Upper lobe of left lung (tissue), 6 donors: ENCODE results near the gene ASB13. TPM values are rescaled to one million over a fixed set of nuclear protein-coding genes. Genes with fewer than 3 reads are reported as not detected.

ENCODE experiments used
- ATAC-seq, 2 donors: fragments of 200-7000 bp; cut with Tn5 transposase; one replicate each; pipeline ENCODE4 v1.9.1; 2022; ENCODE audit warnings: mild to moderate bottlenecking in 2 of 2, moderate library complexity in 2 of 2; ENCODE audit not compliant: low FRiP score in 2 of 2
- DNase-seq, 2 donors: peaks; one replicate each; pipeline ENCODE4 v3.0.0-alpha.2; 2019 to 2020
- H3K27ac ChIP-seq, 4 donors: fragments of 200-600 bp; sonication (generic); one replicate each; pipeline ENCODE4 v1.5.1; 2016 to 2019
- H3K27me3 ChIP-seq, 4 donors: fragments of 200-600 bp; sonication (generic); one replicate each; pipeline ENCODE4 v1.5.1; 2017 to 2019
- H3K36me3 ChIP-seq, 4 donors: fragments of 200-600 bp; sonication (generic); one replicate each; pipeline ENCODE4 v1.5.1; 2016 to 2019
- H3K4me1 ChIP-seq, 4 donors: fragments of 200-600 bp; sonication (generic); one replicate each; pipeline ENCODE4 v1.5.1; 2018 to 2019
- H3K4me3 ChIP-seq, 4 donors: fragments of 200-600 bp; sonication (generic); one replicate each; pipeline ENCODE4 v1.5.1; 2017 to 2019; ENCODE audit warnings: mild to moderate bottlenecking in 2 of 4, moderate library complexity in 1 of 4
- H3K9me3 ChIP-seq, 4 donors: fragments of 200-600 bp; sonication (generic); one replicate each; pipeline ENCODE4 v1.5.1; 2018 to 2019
- EP300 ChIP-seq, 4 donors: sonication (generic); formaldehyde crosslinking; IDR thresholded peaks; one replicate each; pipeline ENCODE4 v1.5.1; 2017; ENCODE audit warnings: antibody characterized with exemption in 4 of 4, control low read depth in 2 of 4
- POLR2A ChIP-seq, 4 donors: fragments of 450-650 bp; IDR thresholded peaks; one replicate each; pipeline ENCODE4 v1.5.1; 2016 to 2017; ENCODE audit warnings: antibody characterized with exemption in 4 of 4, mild to moderate bottlenecking in 2 of 4
- POLR2AphosphoS5 ChIP-seq, 2 donors: sonication (generic); formaldehyde crosslinking; IDR thresholded peaks; one replicate each; pipeline ENCODE4 v1.5.1; 2017; ENCODE audit warnings: antibody characterized with exemption in 2 of 2
- WGBS, 2 donors: methylation state at CpG; one replicate each; pipeline ENCODE4 v1.1.5; 2017 to 2018; 5-methylcytosine and 5-hydroxymethylcytosine counted together
- small RNA-seq, 4 donors: library from RNA; depleted of rRNA; stranded (forward); fragments of <200 nt; gene quantifications; one replicate each; pipeline ENCODE3, GENCODE V24; 2016
- total RNA-seq, 6 donors: library from RNA; depleted of rRNA in 4 of 6; stranded (reverse); fragments of >200 nt in 4 of 6; gene quantifications; one replicate each; pipeline versions ENCODE4 v1.1.0 to v1.2.1, GENCODE V29; 2016 to 2021
- TF ChIP-seq, protein P1 (sequence below), 6 experiments: fragments of 450-650 bp in 4 of 6; fragments of 200-600 bp in 2 of 6; sonication (generic) in 2 of 6; IDR thresholded peaks; one replicate each; pipeline ENCODE4 v1.5.1; 2016 to 2019; ENCODE audit warnings: antibody characterized with exemption in 6 of 6
- donor health status: DM: no; HTN: no; CAD: no; lungs with moderate emphysema.
- donor health status: DM: no; HTN: yes; CAD: no; lungs with severe emphysema.

The ASB13 gene
- total RNA-seq, 6 donors from 2014 or later, result 6.3 to 32.5 (median 18.2) TPM

GRCh38 chr10:5589011-5589660 lies 77.3 kb downstream of the ASB13 start:
- Histone ChIP-seq H3K9me3 (no peaks in the 10 kb centered on the region), H3K4me1 (peaks cover 5 to 28% (median 15%) of the 10 kb centered on the region in 4 donors), H3K36me3 (no peaks in the 10 kb centered on the region), H3K4me3 (no peak overlapping the region), H3K27ac (no peak overlapping the region), H3K27me3 (no peaks in the 10 kb centered on the region)
- TF ChIP-seq EP300 (IDR thresholded peaks at IDR 0.05) (no peak), POLR2A (IDR thresholded peaks at IDR 0.05) (no peak), POLR2AphosphoS5 (IDR thresholded peaks at IDR 0.05) (no peak)
- TF ChIP-seq, protein P1, sequence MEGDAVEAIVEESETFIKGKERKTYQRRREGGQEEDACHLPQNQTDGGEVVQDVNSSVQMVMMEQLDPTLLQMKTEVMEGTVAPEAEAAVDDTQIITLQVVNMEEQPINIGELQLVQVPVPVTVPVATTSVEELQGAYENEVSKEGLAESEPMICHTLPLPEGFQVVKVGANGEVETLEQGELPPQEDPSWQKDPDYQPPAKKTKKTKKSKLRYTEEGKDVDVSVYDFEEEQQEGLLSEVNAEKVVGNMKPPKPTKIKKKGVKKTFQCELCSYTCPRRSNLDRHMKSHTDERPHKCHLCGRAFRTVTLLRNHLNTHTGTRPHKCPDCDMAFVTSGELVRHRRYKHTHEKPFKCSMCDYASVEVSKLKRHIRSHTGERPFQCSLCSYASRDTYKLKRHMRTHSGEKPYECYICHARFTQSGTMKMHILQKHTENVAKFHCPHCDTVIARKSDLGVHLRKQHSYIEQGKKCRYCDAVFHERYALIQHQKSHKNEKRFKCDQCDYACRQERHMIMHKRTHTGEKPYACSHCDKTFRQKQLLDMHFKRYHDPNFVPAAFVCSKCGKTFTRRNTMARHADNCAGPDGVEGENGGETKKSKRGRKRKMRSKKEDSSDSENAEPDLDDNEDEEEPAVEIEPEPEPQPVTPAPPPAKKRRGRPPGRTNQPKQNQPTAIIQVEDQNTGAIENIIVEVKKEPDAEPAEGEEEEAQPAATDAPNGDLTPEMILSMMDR (IDR thresholded peaks at IDR 0.05), result no peak
- peak in 1 of 2 donors; percentile 41 for DNase-seq
- no peak for ATAC-seq
- WGBS, 2 donors, result 87 to 92% methylated on average over 7 to 14 of the region's 14 CpGs

Small RNA genes within 50 kb of the gene (small RNA-seq; reads per million reads assigned to genes)
- 0 reads per million in 4 donors for gene AL365356.2
- 0 reads per million in 4 donors for gene RN7SL445P

Other genes with a start within 250 kb of the ASB13 start
- not detected for gene CALML5, start 167.0 kb downstream of the ASB13 start, total RNA-seq
- not detected for gene CALML3, start 141.6 kb downstream of the ASB13 start, total RNA-seq
- gene TASOR2, start 18.2 kb upstream of the ASB13 start, total RNA-seq, result 100 to 1,000 TPM in 2 of 6 donors, 10 to 100 TPM in 4; 26.2 to 124 (median 65.3) TPM
- 100 to 1,000 TPM in 4 of 6 donors, 10 to 100 TPM in 2; 77.5 to 239 (median 176) TPM for gene GDI2, start 146.8 kb upstream of the ASB13 start, total RNA-seq
- gene ANKRD16, start 223.3 kb upstream of the ASB13 start, total RNA-seq, result 10 to 100 TPM in 2 of 6 donors, 1 to 10 TPM in 4; 4.3 to 27.2 (median 7.5) TPM
- 100 to 1,000 TPM in 2 of 6 donors, 10 to 100 TPM in 4; 62.4 to 186 (median 77.4) TPM for gene FBH1, start 223.6 kb upstream of the ASB13 start, total RNA-seq